Muscle layer of colon (tissue), 2 donors: ENCODE measurements around the gene MCM3.
A peak's percentile ranks its signal among the peaks of the same experiment; 100 is the strongest.

Source experiments
- H3K27ac ChIP-seq: one replicate; pipeline ENCODE4 v1.7.0; 2013; ENCODE audit warnings: low read depth, mild to moderate bottlenecking, low read length, moderate library complexity
- H3K27me3 ChIP-seq, 2 donors: one replicate each; pipeline ENCODE4 v1.7.0; 2013; ENCODE audit warnings: low read length in 2 of 2, mild to moderate bottlenecking in 2 of 2; ENCODE audit not compliant: insufficient read depth in 2 of 2, control insufficient read depth in 1 of 2
- H3K36me3 ChIP-seq: one replicate; pipeline ENCODE4 v1.7.0; 2013; ENCODE audit warnings: mild to moderate bottlenecking, low read length; ENCODE audit not compliant: insufficient read depth
- H3K4me1 ChIP-seq: one replicate; pipeline ENCODE4 v1.7.0; 2013; ENCODE audit warnings: mild to moderate bottlenecking, low read length; ENCODE audit not compliant: insufficient read depth
- H3K4me3 ChIP-seq, 2 donors: one replicate each; pipeline ENCODE4 v1.7.0; 2013; ENCODE audit warnings: low read length in 2 of 2, low read depth in 1 of 2, mild to moderate bottlenecking in 1 of 2, moderate library complexity in 1 of 2
- H3K9ac ChIP-seq: one replicate; pipeline ENCODE4 v1.7.0; 2013; ENCODE audit warnings: low read length
- H3K9me3 ChIP-seq: one replicate; pipeline ENCODE4 v1.7.0; 2013; ENCODE audit warnings: mild to moderate bottlenecking, low read length
- donor health status: abdominal sarcoma.
- donor health status: Adenocarcinoma of cecum.

MCM3 gene

DNA sequence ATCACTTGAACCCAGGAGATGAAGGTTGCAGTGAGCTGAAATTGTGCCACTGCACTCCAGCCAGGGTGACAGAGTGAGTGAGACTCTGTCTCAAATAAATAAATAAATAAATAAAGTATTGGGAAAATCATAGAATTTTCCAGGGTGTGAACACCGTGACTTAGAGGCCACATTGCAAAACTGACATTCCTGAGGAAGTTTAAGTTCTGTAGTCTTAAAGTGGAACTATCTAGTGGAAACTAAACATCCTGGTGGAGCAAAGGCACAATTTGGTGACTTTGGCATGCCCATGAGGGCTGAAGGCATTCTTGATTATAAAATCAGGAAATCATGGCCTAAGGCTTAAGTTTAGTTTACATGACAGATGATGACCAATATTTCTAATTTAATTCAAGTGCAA lies 32.7 kb upstream of the MCM3 start:
- Histone ChIP-seq H3K27ac (no peak overlapping the region), H3K4me1 (peaks cover 11% of the 10 kb centered on the region), H3K27me3 (no peaks in the 10 kb centered on the region), H3K9me3 (no peaks in the 10 kb centered on the region), H3K36me3 (no peaks in the 10 kb centered on the region), H3K9ac (no peak overlapping the region), H3K4me3 (no peak overlapping the region)

- H3K27me3 ChIP-seq: no peaks in the 10 kb centered on the region
- H3K9ac ChIP-seq: no peak overlapping the region
- no peak overlapping the region for H3K27ac ChIP-seq
- no peaks in the 10 kb centered on the region for H3K9me3 ChIP-seq
- H3K4me3 ChIP-seq: no peak overlapping the region
- H3K4me1 ChIP-seq: peaks cover 11% of the 10 kb centered on the region
- no peaks in the 10 kb centered on the region for H3K36me3 ChIP-seq
Measured at GRCh38 chr6:52314752-52315151, 30.2 kb upstream of the MCM3 start.

GRCh38 chr6:52312461-52312860 lies 27.9 kb upstream of the MCM3 start:
- H3K9ac ChIP-seq: no peak overlapping the region
- H3K27ac ChIP-seq: no peak overlapping the region
- no peaks in the 10 kb centered on the region for H3K36me3 ChIP-seq
- H3K4me3 ChIP-seq: no peak overlapping the region
- no peaks in the 10 kb centered on the region for H3K4me1 ChIP-seq
- H3K9me3 ChIP-seq: no peaks in the 10 kb centered on the region
- H3K27me3 ChIP-seq: no peaks in the 10 kb centered on the region

- H3K27me3 ChIP-seq: no peaks in the 10 kb centered on the region
- no peak overlapping the region for H3K9ac ChIP-seq
- no peaks in the 10 kb centered on the region for H3K9me3 ChIP-seq
- H3K4me1 ChIP-seq: peaks cover 4% of the 10 kb centered on the region
- H3K36me3 ChIP-seq: no peaks in the 10 kb centered on the region
- H3K4me3 ChIP-seq: no peak overlapping the region
- no peak overlapping the region for H3K27ac ChIP-seq
Measured at GRCh38 chr6:52310932-52311331, 26.4 kb upstream of the MCM3 start.

- H3K27me3 ChIP-seq: no peaks in the 10 kb centered on the region
- H3K4me1 ChIP-seq: peaks cover 20% of the 10 kb centered on the region
- H3K4me3 ChIP-seq: no peak overlapping the region
- no peaks in the 10 kb centered on the region for H3K36me3 ChIP-seq
- H3K9me3 ChIP-seq: no peaks in the 10 kb centered on the region
- no peak overlapping the region for H3K9ac ChIP-seq
- H3K27ac ChIP-seq: no peak overlapping the region
Measured at GRCh38 chr6:52307900-52308372, 23.4 kb upstream of the MCM3 start.

GRCh38 chr6:52306972-52307870 lies 22.7 kb upstream of the MCM3 start:
- Histone ChIP-seq H3K9me3 (no peaks in the 10 kb centered on the region), H3K4me3 (no peak overlapping the region), H3K9ac (no peak overlapping the region), H3K27ac (no peak overlapping the region), H3K27me3 (no peaks in the 10 kb centered on the region), H3K4me1 (peaks cover 20% of the 10 kb centered on the region), H3K36me3 (no peaks in the 10 kb centered on the region)

DNA sequence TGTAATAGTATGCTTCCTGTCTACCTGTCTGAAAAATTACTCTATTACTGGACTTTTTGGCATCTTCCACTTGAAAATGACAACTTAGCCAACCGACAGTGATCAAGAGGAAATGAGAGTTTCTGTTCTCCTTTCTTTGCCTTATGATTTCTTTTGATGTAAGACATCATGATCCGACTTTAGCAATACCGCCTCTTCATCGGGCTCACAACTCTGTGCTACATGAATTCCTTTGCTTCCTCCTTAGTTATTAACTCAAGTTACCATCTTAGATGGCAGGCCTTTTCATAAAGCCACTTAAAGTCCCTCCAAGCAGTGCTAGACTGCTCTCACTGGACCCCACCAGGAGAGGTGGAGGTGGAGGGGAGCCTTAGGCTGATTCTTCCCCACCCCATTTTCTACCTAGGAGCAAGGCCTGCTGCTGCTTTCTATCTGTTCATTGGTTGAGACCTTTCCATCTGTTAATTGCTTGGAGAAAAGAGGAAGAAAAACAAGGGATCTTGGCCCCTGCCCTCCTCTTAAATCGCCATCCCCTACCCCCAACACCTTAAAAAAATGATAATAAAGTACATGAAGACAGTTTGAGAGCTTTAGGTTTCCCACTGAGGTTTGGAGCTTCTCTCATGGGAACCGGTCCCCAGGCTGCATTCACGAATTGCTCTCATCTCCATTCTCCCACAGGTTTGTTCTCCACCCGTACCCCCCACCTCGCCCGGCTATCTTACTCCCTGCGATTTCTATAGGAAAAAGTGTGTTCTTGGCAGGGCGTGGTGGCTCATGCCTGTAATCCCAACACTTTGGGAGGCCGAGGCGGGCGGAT lies 21.6 kb upstream of the MCM3 start:
- Histone ChIP-seq H3K4me1 (peaks cover 20% of the 10 kb centered on the region), H3K9ac (no peak overlapping the region), H3K27me3 (no peaks in the 10 kb centered on the region), H3K9me3 (no peaks in the 10 kb centered on the region), H3K36me3 (no peaks in the 10 kb centered on the region), H3K4me3 (no peak overlapping the region), H3K27ac (peak overlapping the region; percentile 59)

GRCh38 chr6:52305411-52305810 lies 20.9 kb upstream of the MCM3 start:
- H3K9me3 ChIP-seq: no peaks in the 10 kb centered on the region
- no peaks in the 10 kb centered on the region for H3K36me3 ChIP-seq
- H3K27ac ChIP-seq: peak overlapping the region; percentile 59
- H3K4me1 ChIP-seq: peaks cover 20% of the 10 kb centered on the region
- H3K9ac ChIP-seq: no peak overlapping the region
- H3K27me3 ChIP-seq: no peaks in the 10 kb centered on the region
- no peak overlapping the region for H3K4me3 ChIP-seq

DNA sequence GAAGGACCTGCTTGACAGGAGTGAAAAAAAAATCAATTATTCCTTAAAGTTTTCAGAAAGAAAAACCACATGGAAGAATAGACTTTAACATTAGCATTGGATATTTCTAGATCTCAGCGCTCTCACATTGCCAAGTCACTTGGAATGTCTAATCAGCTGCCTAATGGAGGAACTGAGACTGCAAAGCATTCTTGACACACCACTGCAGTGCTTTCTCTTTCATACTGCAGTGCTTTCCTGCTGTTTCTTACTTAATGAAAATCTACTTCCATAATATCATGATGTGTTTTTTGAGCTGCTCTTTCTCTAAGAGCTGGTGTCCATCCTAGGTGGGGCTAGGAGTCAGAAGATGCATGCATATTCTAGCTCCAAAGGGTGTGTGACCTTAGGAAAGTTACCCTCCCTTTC lies 20.4 kb upstream of the MCM3 start:
- peaks cover 20% of the 10 kb centered on the region for H3K4me1 ChIP-seq
- H3K27me3 ChIP-seq: no peaks in the 10 kb centered on the region
- H3K27ac ChIP-seq: peak overlapping the region; percentile 73
- no peak overlapping the region for H3K9ac ChIP-seq
- no peaks in the 10 kb centered on the region for H3K36me3 ChIP-seq
- no peak overlapping the region for H3K4me3 ChIP-seq
- no peaks in the 10 kb centered on the region for H3K9me3 ChIP-seq

- H3K9ac ChIP-seq: no peak overlapping the region
- no peak overlapping the region for H3K27ac ChIP-seq
- no peaks in the 10 kb centered on the region for H3K9me3 ChIP-seq
- H3K4me1 ChIP-seq: peaks cover 20% of the 10 kb centered on the region
- H3K4me3 ChIP-seq: no peak overlapping the region
- H3K27me3 ChIP-seq: no peaks in the 10 kb centered on the region
- no peaks in the 10 kb centered on the region for H3K36me3 ChIP-seq
Measured at GRCh38 chr6:52303178-52303577, 18.6 kb upstream of the MCM3 start.

GRCh38 chr6:52301326-52301725 lies 16.8 kb upstream of the MCM3 start:
- no peaks in the 10 kb centered on the region for H3K27me3 ChIP-seq
- H3K9ac ChIP-seq: no peak overlapping the region
- no peak overlapping the region for H3K27ac ChIP-seq
- H3K36me3 ChIP-seq: no peaks in the 10 kb centered on the region
- no peaks in the 10 kb centered on the region for H3K9me3 ChIP-seq
- peaks cover 19% of the 10 kb centered on the region for H3K4me1 ChIP-seq
- H3K4me3 ChIP-seq: no peak overlapping the region
